ENCODE results near the gene UQCRHL.

DNA sequence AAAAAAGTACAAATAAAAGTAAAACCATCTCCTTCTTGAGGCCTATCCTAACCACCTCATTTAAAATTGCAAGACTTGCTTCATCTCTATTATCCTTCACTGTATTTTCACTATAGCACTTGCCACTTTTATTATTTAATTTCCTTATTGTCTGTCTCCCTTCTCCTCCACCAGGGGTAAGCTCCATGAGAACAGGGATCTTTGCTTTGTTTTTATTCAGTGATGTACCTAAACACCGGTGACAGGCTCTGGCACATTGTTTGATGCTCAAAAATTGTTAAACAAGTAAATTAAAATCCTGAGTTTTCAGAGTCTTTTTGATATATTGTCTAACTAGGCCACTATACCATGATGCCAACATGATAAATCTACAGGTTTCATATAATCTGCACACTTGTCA lies 22.8 kb upstream of the UQCRHL start:
- TF ChIP-seq EZH2 (IDR thresholded peaks at IDR 0.05; ENCODE audit: insufficient read depth, low read length): no peak
- TF ChIP-seq, protein P1, sequence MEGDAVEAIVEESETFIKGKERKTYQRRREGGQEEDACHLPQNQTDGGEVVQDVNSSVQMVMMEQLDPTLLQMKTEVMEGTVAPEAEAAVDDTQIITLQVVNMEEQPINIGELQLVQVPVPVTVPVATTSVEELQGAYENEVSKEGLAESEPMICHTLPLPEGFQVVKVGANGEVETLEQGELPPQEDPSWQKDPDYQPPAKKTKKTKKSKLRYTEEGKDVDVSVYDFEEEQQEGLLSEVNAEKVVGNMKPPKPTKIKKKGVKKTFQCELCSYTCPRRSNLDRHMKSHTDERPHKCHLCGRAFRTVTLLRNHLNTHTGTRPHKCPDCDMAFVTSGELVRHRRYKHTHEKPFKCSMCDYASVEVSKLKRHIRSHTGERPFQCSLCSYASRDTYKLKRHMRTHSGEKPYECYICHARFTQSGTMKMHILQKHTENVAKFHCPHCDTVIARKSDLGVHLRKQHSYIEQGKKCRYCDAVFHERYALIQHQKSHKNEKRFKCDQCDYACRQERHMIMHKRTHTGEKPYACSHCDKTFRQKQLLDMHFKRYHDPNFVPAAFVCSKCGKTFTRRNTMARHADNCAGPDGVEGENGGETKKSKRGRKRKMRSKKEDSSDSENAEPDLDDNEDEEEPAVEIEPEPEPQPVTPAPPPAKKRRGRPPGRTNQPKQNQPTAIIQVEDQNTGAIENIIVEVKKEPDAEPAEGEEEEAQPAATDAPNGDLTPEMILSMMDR (IDR thresholded peaks at IDR 0.05; ENCODE audit: insufficient read depth, low read depth, low read length): no peak
